GM23338 (cell line): ENCODE data around the gene MCTP2. TPM values are rescaled to one million over a fixed set of nuclear protein-coding genes. Genes with fewer than 3 reads are reported as not detected.

ENCODE experiments used
- ATAC-seq: fragments of 200-7000 bp; cut with Tn5 transposase; 3 replicates; pipeline ENCODE4 v1.9.1; 2020
- DNase-seq: peaks from one replicate; pipeline ENCODE4 v3.0.0-alpha.2; 2015; ENCODE audit warnings: low spot score
- H2AFZ ChIP-seq: fragments of 200-600 bp; sonication (generic); 2 replicates; pipeline ENCODE4 v1.8.0; 2016; ENCODE audit warnings: antibody characterized with exemption, mild to moderate bottlenecking, moderate library complexity
- H3F3A ChIP-seq: fragments of 200-600 bp; sonication (generic); replicated peaks from 2 replicates; pipeline ENCODE4 v1.8.0; 2017; ENCODE audit warnings: antibody characterized with exemption, mixed run types, low read depth
- H3K27ac ChIP-seq: fragments of 200-600 bp; sonication (generic); 2 replicates; pipeline ENCODE4 v1.6.1; 2016; ENCODE audit warnings: low read depth
- H3K27me3 ChIP-seq: fragments of 200-600 bp; sonication (generic); 2 replicates; pipeline ENCODE4 v1.8.0; 2016; ENCODE audit warnings: mild to moderate bottlenecking, mixed run types, moderate library complexity; ENCODE audit not compliant: insufficient read depth
- H3K36me3 ChIP-seq: fragments of 200-600 bp; sonication (generic); 2 replicates; pipeline ENCODE4 v1.8.0; 2016; ENCODE audit warnings: mild to moderate bottlenecking; ENCODE audit not compliant: insufficient read depth
- H3K4me1 ChIP-seq: fragments of 200-600 bp; sonication (generic); 2 replicates; pipeline ENCODE4 v1.8.0; 2016; ENCODE audit warnings: mild to moderate bottlenecking, moderate library complexity; ENCODE audit not compliant: insufficient read depth
- H3K4me2 ChIP-seq: fragments of 200-600 bp; sonication (generic); 2 replicates; pipeline ENCODE4 v1.7.1; 2017; ENCODE audit warnings: mixed run types
- H3K4me3 ChIP-seq: fragments of 200-600 bp; sonication (generic); 2 replicates; pipeline ENCODE4 v1.6.1; 2016; ENCODE audit warnings: mixed run types
- H3K79me2 ChIP-seq: fragments of 200-600 bp; sonication (generic); replicated peaks from 2 replicates; pipeline ENCODE4 v1.8.0; 2017; ENCODE audit warnings: mild to moderate bottlenecking; ENCODE audit not compliant: insufficient read depth
- H3K9me2 ChIP-seq: fragments of 200-600 bp; sonication (generic); 2 replicates; pipeline ENCODE4 v1.8.0; 2017; ENCODE audit not compliant: insufficient read depth
- H4K20me1 ChIP-seq: fragments of 200-600 bp; sonication (generic); replicated peaks from 2 replicates; pipeline ENCODE4 v1.8.0; 2017; ENCODE audit warnings: mild to moderate bottlenecking; ENCODE audit not compliant: insufficient read depth
- H3K27ac Mint-ChIP-seq: 2 replicates; pipeline ENCODE4 v1.8.0; 2020; ENCODE audit warnings: inconsistent platforms, mild to moderate bottlenecking, moderate library complexity, mixed read lengths
- H3K27me3 Mint-ChIP-seq: 3 replicates; pipeline ENCODE4 v1.8.0; 2022; ENCODE audit warnings: low read depth, mild to moderate bottlenecking, moderate library complexity, mixed read lengths, inconsistent platforms; ENCODE audit not compliant: insufficient read depth, poor library complexity
- H3K36me3 Mint-ChIP-seq: 3 replicates; pipeline ENCODE4 v1.8.0; 2021; ENCODE audit warnings: low read depth, mild to moderate bottlenecking, inconsistent platforms, moderate library complexity, mixed read lengths
- H3K4me1 Mint-ChIP-seq: 3 replicates; pipeline ENCODE4 v1.8.0; 2020; ENCODE audit warnings: mild to moderate bottlenecking, inconsistent platforms, mixed read lengths
- H3K4me3 Mint-ChIP-seq: 3 replicates; pipeline ENCODE4 v1.8.0; 2021; ENCODE audit warnings: moderate library complexity, mild to moderate bottlenecking, inconsistent platforms, mixed read lengths
- H3K9me3 Mint-ChIP-seq: 3 replicates; pipeline ENCODE4 v1.8.0; 2020; ENCODE audit warnings: moderate library complexity, mild to moderate bottlenecking, inconsistent platforms, mixed read lengths
- NANOG ChIP-seq: IDR thresholded peaks from 2 replicates; pipeline ENCODE4 v1.6.1; 2016; ENCODE audit warnings: antibody characterized with exemption, borderline replicate concordance
- STAT1 ChIP-seq: IDR thresholded peaks from one replicate; pipeline ENCODE4 v1.6.1; 2016; ENCODE audit warnings: antibody characterized with exemption; ENCODE audit not compliant: unreplicated experiment
- ZNF114 ChIP-seq: fragments of 250-450 bp; sonication (Bioruptor Pico); IDR thresholded peaks from 2 replicates; pipeline ENCODE4 v1.5.0; 2020; ENCODE audit warnings: mild to moderate bottlenecking, moderate library complexity
- ZNF331 ChIP-seq: fragments of 250-450 bp; sonication (Bioruptor Pico); IDR thresholded peaks from 2 replicates; pipeline ENCODE4 v1.5.0; 2020; ENCODE audit warnings: low read depth, mild to moderate bottlenecking, moderate library complexity
- ZNF462 ChIP-seq: fragments of 250-450 bp; sonication (Bioruptor Pico); IDR thresholded peaks from 2 replicates; pipeline ENCODE4 v1.5.0; 2020; ENCODE audit warnings: mild to moderate bottlenecking, moderate library complexity
- polyA plus RNA-seq: library from polyadenylated mRNA; unstranded; fragments of >200 nt; fragmentation: Nextera tagmentation; extraction: Ambion mirVana; gene quantifications from 2 replicates; pipeline ENCODE4 v1.2.1, GENCODE V29; 2016
- total RNA-seq: library from RNA; depleted of rRNA; stranded (reverse); fragments of >200 nt; shearing (Covaris generic); gene quantifications from 2 replicates; pipeline ENCODE4 v1.2.3, GENCODE V29; 2014
- TF ChIP-seq, protein P1 (sequence below): IDR thresholded peaks from one replicate; pipeline ENCODE4 v1.6.1; 2018; ENCODE audit warnings: antibody characterized with exemption; ENCODE audit not compliant: unreplicated experiment

The MCTP2 gene
- total and polyA plus RNA-seq, 2 experiments from 2014 or later, result 1.8 to 5.5 TPM

DNA sequence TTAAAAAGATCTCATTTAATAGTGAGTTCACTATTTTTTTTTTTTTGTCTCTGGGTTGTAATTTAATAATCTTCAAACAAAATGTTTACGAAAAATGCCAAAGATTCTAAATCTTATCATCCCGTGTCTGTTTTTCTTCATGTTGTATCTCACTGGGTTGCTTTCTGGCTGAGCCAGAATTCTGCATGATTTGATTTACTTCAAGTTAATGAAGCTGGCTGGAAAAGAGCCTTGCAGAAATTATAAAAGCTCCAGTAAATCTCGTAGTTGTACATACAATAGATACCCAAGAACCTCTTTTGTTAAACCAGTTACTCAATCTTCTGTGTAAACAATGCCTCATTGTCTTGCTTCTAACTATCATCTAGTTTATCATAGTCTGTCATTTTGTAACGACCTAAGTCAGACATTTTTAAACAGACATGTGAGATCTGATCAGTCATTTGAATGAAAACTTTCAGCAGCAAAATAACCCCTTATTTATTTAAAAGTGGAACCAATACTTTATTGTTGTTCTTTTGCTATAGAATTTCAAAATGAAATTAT lies 249.0 kb downstream of the MCTP2 start:
- H3K27me3 ChIP-seq, result no peaks in the 10 kb centered on the region
- H3K4me1 Mint-ChIP-seq, result peaks cover 9% of the 10 kb centered on the region; the same call in 2 of the 3 replicates
- no peaks in the 10 kb centered on the region for H3K9me2 ChIP-seq
- H3K4me2 ChIP-seq, result no peak overlapping the region
- H3K27me3 Mint-ChIP-seq, result no peaks in the 10 kb centered on the region
- no peaks in the 10 kb centered on the region for H3K36me3 ChIP-seq
- DNase-seq (no peak), ATAC-seq (no peak)
- no peaks in the 10 kb centered on the region for H3K36me3 Mint-ChIP-seq
- no peaks in the 10 kb centered on the region for H3F3A ChIP-seq
- no peaks in the 10 kb centered on the region for H3K79me2 ChIP-seq
- no peak overlapping the region for H2AFZ ChIP-seq
- no peak overlapping the region for H3K4me3 Mint-ChIP-seq
- TF ChIP-seq ZNF462 (CRISPR knock-in tag), result no peak
- TF ChIP-seq ZNF114 (CRISPR knock-in tag), result no peak
- TF ChIP-seq STAT1, result no peak
- no peak for TF ChIP-seq NANOG
- no peak for TF ChIP-seq ZNF331 (CRISPR knock-in tag)
- TF ChIP-seq, protein P1, sequence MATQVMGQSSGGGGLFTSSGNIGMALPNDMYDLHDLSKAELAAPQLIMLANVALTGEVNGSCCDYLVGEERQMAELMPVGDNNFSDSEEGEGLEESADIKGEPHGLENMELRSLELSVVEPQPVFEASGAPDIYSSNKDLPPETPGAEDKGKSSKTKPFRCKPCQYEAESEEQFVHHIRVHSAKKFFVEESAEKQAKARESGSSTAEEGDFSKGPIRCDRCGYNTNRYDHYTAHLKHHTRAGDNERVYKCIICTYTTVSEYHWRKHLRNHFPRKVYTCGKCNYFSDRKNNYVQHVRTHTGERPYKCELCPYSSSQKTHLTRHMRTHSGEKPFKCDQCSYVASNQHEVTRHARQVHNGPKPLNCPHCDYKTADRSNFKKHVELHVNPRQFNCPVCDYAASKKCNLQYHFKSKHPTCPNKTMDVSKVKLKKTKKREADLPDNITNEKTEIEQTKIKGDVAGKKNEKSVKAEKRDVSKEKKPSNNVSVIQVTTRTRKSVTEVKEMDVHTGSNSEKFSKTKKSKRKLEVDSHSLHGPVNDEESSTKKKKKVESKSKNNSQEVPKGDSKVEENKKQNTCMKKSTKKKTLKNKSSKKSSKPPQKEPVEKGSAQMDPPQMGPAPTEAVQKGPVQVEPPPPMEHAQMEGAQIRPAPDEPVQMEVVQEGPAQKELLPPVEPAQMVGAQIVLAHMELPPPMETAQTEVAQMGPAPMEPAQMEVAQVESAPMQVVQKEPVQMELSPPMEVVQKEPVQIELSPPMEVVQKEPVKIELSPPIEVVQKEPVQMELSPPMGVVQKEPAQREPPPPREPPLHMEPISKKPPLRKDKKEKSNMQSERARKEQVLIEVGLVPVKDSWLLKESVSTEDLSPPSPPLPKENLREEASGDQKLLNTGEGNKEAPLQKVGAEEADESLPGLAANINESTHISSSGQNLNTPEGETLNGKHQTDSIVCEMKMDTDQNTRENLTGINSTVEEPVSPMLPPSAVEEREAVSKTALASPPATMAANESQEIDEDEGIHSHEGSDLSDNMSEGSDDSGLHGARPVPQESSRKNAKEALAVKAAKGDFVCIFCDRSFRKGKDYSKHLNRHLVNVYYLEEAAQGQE, result no peak
- no peak overlapping the region for H3K4me3 ChIP-seq
- 0 out of 2 replicates have a peak, but pooled peaks cover 3% of the 10 kb centered on the region for H4K20me1 ChIP-seq
- no peaks in the 10 kb centered on the region; the same call in 1 of the 3 replicates for H3K9me3 Mint-ChIP-seq
- no peaks in the 10 kb centered on the region for H3K4me1 ChIP-seq
- no peak overlapping the region for H3K27ac ChIP-seq
- no peak overlapping the region for H3K27ac Mint-ChIP-seq
